ENCODE measurements around the gene FTH1. TPM values are rescaled to one million over a fixed set of nuclear protein-coding genes. Genes with fewer than 3 reads are reported as not detected.

FTH1 gene
- total and polyA plus RNA-seq, 2 of the 13 experiments (the other 11 are each of a cell fraction or from before 2014, with no cell fraction given): 607 to 760 TPM

DNA sequence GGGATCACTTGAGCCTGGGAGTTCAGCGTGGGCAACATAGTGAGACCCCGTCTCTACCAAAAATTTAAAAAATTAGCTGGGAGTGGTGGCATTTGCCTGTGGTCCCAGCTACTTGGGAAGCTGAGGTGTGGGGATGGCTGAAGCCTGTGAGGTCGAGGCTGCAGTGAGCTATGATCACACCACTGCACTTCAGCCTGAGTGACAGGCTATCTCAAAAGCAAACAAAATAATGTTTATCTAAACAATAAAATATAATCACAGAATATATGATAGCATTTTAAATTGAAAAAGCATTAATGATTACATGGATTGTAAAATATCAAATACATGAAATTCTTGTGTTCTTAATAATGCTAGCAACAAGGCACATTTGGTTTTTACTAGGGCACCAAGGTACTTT lies 14.6 kb downstream of the FTH1 start:
- intact Hi-C loops (cut with micrococcal nuclease; ENCODE audit: unreplicated experiment): no loop called here
- CTCF ChIA-PET (ENCODE audit: low intra/inter-chr PET ratio, low total read pairs): no interaction called here
- Histone ChIP-seq H3K4me1 (ENCODE audit: insufficient read depth, low read length) (peaks cover 37% of the 10 kb centered on the region), H3K4me2 (ENCODE audit: low read depth, low read length) (no peak overlapping the region), H3K79me2 (ENCODE audit: insufficient read depth, low read length) (no peaks in the 10 kb centered on the region), H3K27ac (ENCODE audit: extremely low read length, insufficient read depth, low read length) (no peak overlapping the region), H2AFZ (ENCODE audit: low read length) (no peak overlapping the region), H3K27me3 (ENCODE audit: control insufficient read depth in 1 of 2, insufficient read depth in 2 of 2, low read length in 2 of 2) (no peaks in the 10 kb centered on the region), H3K9me3 (ENCODE audit: low read length) (no peaks in the 10 kb centered on the region), H3K36me3 (replicated peaks in 1 of 2; ENCODE audit: control insufficient read depth in 1 of 2, insufficient read depth in 2 of 2, low read length in 2 of 2) (no peaks in the 10 kb centered on the region), H3K9ac (ENCODE audit: insufficient read depth, low read depth, low read length) (no peak overlapping the region), H3K4me3 (replicated peaks in 1 of 3; ENCODE audit: insufficient read depth in 1 of 3, low read depth in 2 of 3, low read length in 3 of 3) (no peak overlapping the region), H4K20me1 (ENCODE audit: insufficient read depth, low read length) (no peaks in the 10 kb centered on the region)
- DNase-seq (ENCODE audit: low spot score): no peak
- BruUV-seq (replicated peaks): no TSS peak
- in situ Hi-C loops (cut with HindIII; ENCODE audit: extremely low pct_ligation_motif_present, low pct_unique_long_range_greater_than_20kb): no loop called here
- TF ChIP-seq CCDC6 (CRISPR knock-in tag; IDR thresholded peaks at IDR 0.05) (no peak), ZNF562 (CRISPR knock-in tag; IDR thresholded peaks at IDR 0.05; ENCODE audit: borderline replicate concordance) (no peak)
- no peak for FAIRE-seq
- POLR2A ChIA-PET: interaction anchor here (1.8 to 10.3 kb wide), 4 partner anchors 9 to 30 kb away, joined by 4 to 138 read pairs (median 54); partner anchors contain the start of gene FTH1
- ATAC-seq: no peak
- 20% methylated on average over 3 of the region's 3 CpGs for WGBS (ENCODE audit: low lambda C conversion rate)

DNA sequence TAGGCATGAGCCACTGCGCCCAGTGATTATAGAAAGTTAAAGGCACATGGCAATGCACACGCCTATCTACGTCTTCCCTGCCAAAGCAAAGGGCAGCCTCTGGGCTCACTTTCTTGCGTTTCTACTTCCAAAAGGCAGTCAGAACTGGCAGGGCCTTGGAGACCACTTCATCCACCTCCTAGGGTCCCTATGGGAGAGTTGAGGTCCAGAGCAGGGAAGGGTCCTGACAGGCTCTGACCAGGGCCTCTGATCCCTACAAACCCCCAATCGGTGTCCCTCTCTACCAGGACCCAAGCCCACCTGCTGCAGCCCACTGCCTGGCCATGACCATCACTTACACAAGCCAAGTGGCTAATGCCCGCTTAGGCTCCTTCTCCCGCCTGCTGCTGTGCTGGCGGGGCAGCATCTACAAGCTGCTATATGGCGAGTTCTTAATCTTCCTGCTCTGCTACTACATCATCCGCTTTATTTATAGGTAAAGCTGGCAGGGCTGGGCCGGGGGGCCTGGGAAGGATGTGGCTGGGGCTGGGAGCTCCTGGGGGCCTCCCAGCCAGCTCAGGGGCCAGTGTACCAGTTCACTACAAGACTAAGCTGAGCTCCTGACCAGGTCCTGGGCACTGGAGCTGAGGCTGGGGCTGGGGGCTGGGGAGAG lies 15.8 kb downstream of the FTH1 start:
- WGBS (ENCODE audit: low lambda C conversion rate): 81% methylated on average over 8 of the region's 11 CpGs
- ChIA-PET POLR2A (interaction anchor here (0.8 to 10.3 kb wide), 11 partner anchors 10 to 136 kb away, joined by 3 to 138 read pairs (median 10); partner anchors contain the start of gene FTH1), CTCF (ENCODE audit: low intra/inter-chr PET ratio, low total read pairs) (no interaction called here)
- H3K4me3 ChIP-seq (replicated peaks in 1 of 3; ENCODE audit: insufficient read depth in 1 of 3, low read depth in 2 of 3, low read length in 3 of 3): no peak overlapping the region
- in situ Hi-C loops (cut with HindIII; ENCODE audit: extremely low pct_ligation_motif_present, low pct_unique_long_range_greater_than_20kb) (no loop called here), intact Hi-C loops (cut with micrococcal nuclease; ENCODE audit: unreplicated experiment) (no loop called here)
- H3K27ac ChIP-seq (ENCODE audit: extremely low read length, insufficient read depth, low read length): no peak overlapping the region
- no peak for ATAC-seq
- BruUV-seq (replicated peaks): no TSS peak
- no peaks in the 10 kb centered on the region for H3K27me3 ChIP-seq (ENCODE audit: control insufficient read depth in 1 of 2, insufficient read depth in 2 of 2, low read length in 2 of 2)
- no peak for TF ChIP-seq ZNF431 (CRISPR knock-in tag; IDR thresholded peaks at IDR 0.05; ENCODE audit: borderline replicate concordance, low read depth)
- TF ChIP-seq ZNF292 (CRISPR knock-in tag; IDR thresholded peaks at IDR 0.05; ENCODE audit: borderline replicate concordance, low read depth): no peak
- no peak for TF ChIP-seq PAX8 (CRISPR knock-in tag; IDR thresholded peaks at IDR 0.05; ENCODE audit: borderline replicate concordance)
- TF ChIP-seq FOXP1 (IDR thresholded peaks at IDR 0.05): no peak
- TF ChIP-seq FOXP1 (CRISPR knock-in tag; IDR thresholded peaks at IDR 0.05): no peak
- TF ChIP-seq ARID2 (CRISPR knock-in tag; IDR thresholded peaks at IDR 0.05; ENCODE audit: borderline replicate concordance): no peak
- TF ChIP-seq, protein P1, sequence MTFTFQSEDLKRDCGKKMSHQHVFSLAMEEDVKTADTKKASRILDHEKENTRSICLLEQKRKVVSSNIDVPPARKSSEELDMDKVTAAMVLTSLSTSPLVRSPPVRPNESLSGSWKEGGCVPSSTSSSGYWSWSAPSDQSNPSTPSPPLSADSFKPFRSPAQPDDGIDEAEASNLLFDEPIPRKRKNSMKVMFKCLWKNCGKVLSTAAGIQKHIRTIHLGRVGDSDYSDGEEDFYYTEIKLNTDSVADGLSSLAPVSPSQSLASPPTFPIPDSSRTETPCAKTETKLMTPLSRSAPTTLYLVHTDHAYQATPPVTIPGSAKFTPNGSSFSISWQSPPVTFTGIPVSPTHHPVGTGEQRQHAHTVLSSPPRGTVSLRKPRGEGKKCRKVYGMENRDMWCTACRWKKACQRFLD (CRISPR knock-in tag; IDR thresholded peaks at IDR 0.05; ENCODE audit: borderline replicate concordance): no peak
- TF ChIP-seq SUZ12 (IDR thresholded peaks at IDR 0.05; ENCODE audit: low read depth, low read length): no peak
- no peaks in the 10 kb centered on the region for H3K9me3 ChIP-seq (ENCODE audit: low read length)
- H3K4me1 ChIP-seq (ENCODE audit: insufficient read depth, low read length): peaks cover 37% of the 10 kb centered on the region
- DNase-seq (ENCODE audit: low spot score): no peak
- no peak overlapping the region for H2AFZ ChIP-seq (ENCODE audit: low read length)
- no peak overlapping the region for H3K4me2 ChIP-seq (ENCODE audit: low read depth, low read length)
- H3K9ac ChIP-seq (ENCODE audit: insufficient read depth, low read depth, low read length): no peak overlapping the region
- no peak for FAIRE-seq
- no peaks in the 10 kb centered on the region for H3K36me3 ChIP-seq (replicated peaks in 1 of 2; ENCODE audit: control insufficient read depth in 1 of 2, insufficient read depth in 2 of 2, low read length in 2 of 2)
- no peaks in the 10 kb centered on the region for H4K20me1 ChIP-seq (ENCODE audit: insufficient read depth, low read length)
- H3K79me2 ChIP-seq (ENCODE audit: insufficient read depth, low read length): no peaks in the 10 kb centered on the region

Data from HepG2 (cell line).